HEK293T (cell line): ENCODE data around the gene NUP62.

Source experiments
- CTCF ChIA-PET: fragments of 350-600 bp; formaldehyde crosslinking; extraction: SDS; loops from one replicate; lab custom pipeline; 2021; ENCODE audit warnings: antibody characterized with exemption, inconsistent platforms; lab: Yijun Ruan, JAX
- POLR2A ChIA-PET: fragments of 350-600 bp; formaldehyde crosslinking; extraction: SDS; loops from one replicate; lab custom pipeline; 2020; ENCODE audit warnings: antibody characterized with exemption, inconsistent platforms; lab: Yijun Ruan, JAX
- DNase-seq: peaks from one replicate; pipeline ENCODE4 v3.0.0; 2012; ENCODE audit warnings: mixed read lengths; ENCODE audit errors: extremely low spot score
- ARNT ChIP-seq: fragments of 450-650 bp; IDR thresholded peaks from 2 replicates; pipeline ENCODE4 v1.6.1; 2017; ENCODE audit warnings: mild to moderate bottlenecking
- BHLHE40 ChIP-seq: fragments of 450-650 bp; IDR thresholded peaks from 2 replicates; pipeline ENCODE4 v1.6.1; 2016; ENCODE audit warnings: mild to moderate bottlenecking, moderate library complexity, borderline replicate concordance
- CTBP1 ChIP-seq: fragments of 450-650 bp; IDR thresholded peaks from 2 replicates; pipeline ENCODE4 v1.6.1; 2016; ENCODE audit warnings: borderline replicate concordance
- ELF4 ChIP-seq: fragments of 450-650 bp; IDR thresholded peaks from 2 replicates; pipeline ENCODE4 v1.6.1; 2017; ENCODE audit warnings: antibody characterized with exemption
- FOXA1 ChIP-seq: fragments of 450-650 bp; IDR thresholded peaks from 2 replicates; pipeline ENCODE4 v1.6.1; 2016; ENCODE audit warnings: mild to moderate bottlenecking
- FOXK2 ChIP-seq: fragments of 450-650 bp; IDR thresholded peaks from 2 replicates; pipeline ENCODE4 v1.6.1; 2016; ENCODE audit warnings: mild to moderate bottlenecking
- FOXM1 ChIP-seq: fragments of 450-650 bp; IDR thresholded peaks from 2 replicates; pipeline ENCODE4 v1.6.1; 2017; ENCODE audit warnings: mild to moderate bottlenecking, borderline replicate concordance
- HDGF ChIP-seq: fragments of 450-650 bp; IDR thresholded peaks from 2 replicates; pipeline ENCODE4 v1.6.1; 2017; ENCODE audit warnings: antibody characterized with exemption, borderline replicate concordance
- L3MBTL2 ChIP-seq: fragments of 450-650 bp; conservative IDR thresholded peaks from 2 replicates; pipeline ENCODE4 v1.6.1; 2016; ENCODE audit warnings: mild to moderate bottlenecking
- LEF1 ChIP-seq: fragments of 450-650 bp; IDR thresholded peaks from 2 replicates; pipeline ENCODE4 v1.6.1; 2017; ENCODE audit warnings: mild to moderate bottlenecking, borderline replicate concordance
- NFRKB ChIP-seq: fragments of 450-650 bp; IDR thresholded peaks from 2 replicates; pipeline ENCODE4 v1.6.1; 2016; ENCODE audit warnings: mild to moderate bottlenecking, moderate library complexity
- PKNOX1 ChIP-seq: fragments of 450-650 bp; IDR thresholded peaks from 2 replicates; pipeline ENCODE4 v1.6.1; 2016
- SP1 ChIP-seq: fragments of 450-650 bp; IDR thresholded peaks from 2 replicates; pipeline ENCODE4 v1.6.1; 2017
- SUZ12 ChIP-seq: fragments of 450-650 bp; IDR thresholded peaks from 2 replicates; pipeline ENCODE4 v1.6.1; 2016; ENCODE audit warnings: mild to moderate bottlenecking
- TARDBP ChIP-seq: fragments of 450-650 bp; IDR thresholded peaks from 2 replicates; pipeline ENCODE4 v1.6.1; 2016
- ZNF384 ChIP-seq: fragments of 450-650 bp; IDR thresholded peaks from 2 replicates; pipeline ENCODE4 v1.6.1; 2016

NUP62 gene

GRCh38 chr19:49921871-49922795 lies 7.2 kb downstream of the NUP62 start:
- ChIA-PET POLR2A (interaction anchor here (1.1 to 3.8 kb wide), 2 partner anchors 7 to 35 kb away, joined by 3 to 27 read pairs; partner anchors contain the start of genes ATF5 and NUP62), CTCF (no interaction called here)
- TF ChIP-seq ARNT (no peak), TARDBP (no peak), NFRKB (no peak), FOXM1 (no peak), HDGF (no peak), CTBP1 (no peak), BHLHE40 (no peak), ELF4 (no peak), SUZ12 (no peak), SP1 (no peak), L3MBTL2 (no peak), PKNOX1 (no peak), LEF1 (no peak), FOXK2 (no peak), FOXA1 (no peak)
- DNase-seq, result no peak

- DNase-seq, result no peak
- no peak for TF ChIP-seq BHLHE40
- TF ChIP-seq NFRKB, result no peak
- TF ChIP-seq FOXA1, result no peak
- no peak for TF ChIP-seq CTBP1
- no peak for TF ChIP-seq PKNOX1
- no peak for TF ChIP-seq SP1
- TF ChIP-seq ARNT, result no peak
- no peak for TF ChIP-seq ELF4
- TF ChIP-seq FOXK2, result no peak
- TF ChIP-seq FOXM1, result no peak
- no peak for TF ChIP-seq HDGF
- TF ChIP-seq ZNF384, result no peak
- TF ChIP-seq TARDBP, result no peak
- TF ChIP-seq L3MBTL2, result no peak
- no peak for TF ChIP-seq SUZ12
- no peak for TF ChIP-seq LEF1
- ChIA-PET POLR2A (interaction anchor here (3.8 kb wide), 1 partner anchor 8 kb away, joined by 27 read pairs; the partner anchor contains the start of genes ATF5 and NUP62), CTCF (no interaction called here)
These were observed 8.5 kb downstream of the NUP62 start for GRCh38 chr19:49920624-49921363.

- ChIA-PET POLR2A (interaction anchor here (3.8 kb wide), 1 partner anchor 11 kb away, joined by 27 read pairs; the partner anchor contains the start of genes ATF5 and NUP62), CTCF (interaction anchor here (0.7 kb wide), 1 partner anchor 13 kb away, joined by 3 read pairs; no protein-coding TSS in a partner anchor)
- DNase-seq, result no peak
- TF ChIP-seq NFRKB, result no peak
- TF ChIP-seq ZNF384, result no peak
- TF ChIP-seq HDGF, result no peak
- no peak for TF ChIP-seq FOXA1
- no peak for TF ChIP-seq BHLHE40
- no peak for TF ChIP-seq ELF4
- no peak for TF ChIP-seq FOXM1
- no peak for TF ChIP-seq SP1
- no peak for TF ChIP-seq TARDBP
These were observed 11.2 kb downstream of the NUP62 start for GRCh38 chr19:49918089-49918488.

- TF ChIP-seq BHLHE40 (no peak), FOXA1 (no peak), PKNOX1 (peak; percentile 48), HDGF (no peak), TARDBP (no peak), FOXM1 (no peak)
- CTCF ChIA-PET, result interaction anchor here (0.8 kb wide), 1 partner anchor 46 kb away, joined by 4 read pairs; no protein-coding TSS in a partner anchor
- peak; percentile 39 for DNase-seq
- POLR2A ChIA-PET, result interaction anchor here (1.5 kb wide), 1 partner anchor 13 kb away, joined by 9 read pairs; no protein-coding TSS in a partner anchor
These were observed 12.2 kb downstream of the NUP62 start for GRCh38 chr19:49916839-49917733.

GRCh38 chr19:49915271-49915670 lies 14.0 kb downstream of the NUP62 start:
- POLR2A ChIA-PET, result interaction anchor here (0.6 kb wide), 1 partner anchor 46 kb away, joined by 3 read pairs; no protein-coding TSS in a partner anchor
- CTCF ChIA-PET, result no interaction called here
- TF ChIP-seq L3MBTL2 (no peak), SP1 (no peak), TARDBP (no peak), ZNF384 (no peak), ELF4 (no peak), CTBP1 (no peak), LEF1 (no peak), PKNOX1 (no peak), NFRKB (no peak), FOXK2 (no peak), SUZ12 (no peak), FOXA1 (no peak), HDGF (no peak), BHLHE40 (no peak), ARNT (no peak), FOXM1 (no peak)
- no peak for DNase-seq
